HL-60 (cell line): ENCODE results near the gene LRMDA.
"Not testable (repeated sequence)": the region's sequence is repeated elsewhere in the genome, so short reads cannot be mapped to it uniquely, and the experiment has no call there.

Experiments used
- DNase-seq, 2 experiments: peaks; one replicate each; pipeline ENCODE4 v3.0.0-alpha.2; 2010 to 2020; ENCODE audit warnings: low read depth in 1 of 2, low spot score in 1 of 2
- H3K27ac ChIP-seq: fragments of 250-450 bp; sonication (Bioruptor Pico); replicated peaks from 2 replicates; pipeline ENCODE4 v1.5.1; 2020; ENCODE audit warnings: mild to moderate bottlenecking, moderate library complexity
- H3K27me3 ChIP-seq: fragments of 250-450 bp; sonication (Bioruptor Pico); 2 replicates; pipeline ENCODE4 v1.5.1; 2021; ENCODE audit warnings: mild to moderate bottlenecking, moderate library complexity; ENCODE audit not compliant: insufficient read depth, poor library complexity, severe bottlenecking
- H3K4me3 ChIP-seq: replicated peaks from 2 replicates; pipeline ENCODE4 v1.5.1; 2011; ENCODE audit warnings: mild to moderate bottlenecking, control low read depth, low read length; ENCODE audit not compliant: insufficient read depth
- CTCF ChIP-seq: IDR thresholded peaks from one replicate; pipeline ENCODE4 v1.5.1; 2011; ENCODE audit warnings: low read length, control low read depth, inconsistent platforms; ENCODE audit not compliant: insufficient read depth
- GABPA ChIP-seq: IDR thresholded peaks from 2 replicates; pipeline ENCODE4 v1.6.1; 2012; ENCODE audit warnings: low read depth
- POLR2AphosphoS5 ChIP-seq: IDR thresholded peaks from 2 replicates; pipeline ENCODE4 v1.6.1; 2012; ENCODE audit warnings: low read depth
- REST ChIP-seq: IDR thresholded peaks from 2 replicates; pipeline ENCODE4 v1.6.1; 2012; ENCODE audit warnings: low read depth; ENCODE audit not compliant: insufficient replicate concordance
- SPI1 ChIP-seq: IDR thresholded peaks from 2 replicates; pipeline ENCODE4 v1.6.1; 2012; ENCODE audit warnings: low read depth, mild to moderate bottlenecking, borderline replicate concordance

LRMDA gene

DNA sequence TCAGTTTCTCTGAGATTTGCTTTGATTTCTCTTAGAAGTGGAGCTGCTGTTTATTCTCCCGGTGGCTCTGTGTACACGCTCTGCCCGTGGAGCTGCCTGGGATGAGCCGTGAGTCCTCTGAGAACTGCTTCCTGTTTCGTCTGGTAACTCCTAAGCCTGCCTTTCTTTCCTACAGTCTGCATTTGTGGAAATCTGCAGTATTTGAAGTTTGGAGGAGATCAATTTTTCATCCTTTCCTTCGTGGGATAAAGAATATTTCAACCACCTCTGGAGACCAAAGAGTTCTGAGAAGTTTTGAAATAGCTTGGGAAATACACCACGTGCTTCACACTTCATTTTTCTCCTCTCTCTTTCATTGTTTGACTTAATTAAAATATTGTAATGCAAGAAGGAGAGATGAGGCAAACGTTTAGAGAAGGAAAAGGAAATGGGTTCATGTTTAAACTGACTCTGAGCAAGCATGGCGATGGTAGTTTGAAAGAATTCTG, 311.9 kb downstream of the LRMDA start:
- H3K4me3 ChIP-seq = no peak overlapping the region
- no peaks in the 10 kb centered on the region for H3K27me3 ChIP-seq
- no peak for DNase-seq
- TF ChIP-seq GABPA (no peak), REST (no peak), CTCF (no peak), POLR2AphosphoS5 (no peak)
- no peak overlapping the region for H3K27ac ChIP-seq

GRCh38 chr10:75744261-75744660, 312.8 kb downstream of the LRMDA start:
- Histone ChIP-seq H3K4me3 (no peak overlapping the region), H3K27me3 (no peaks in the 10 kb centered on the region), H3K27ac (no peak overlapping the region)
- no peak for DNase-seq
- TF ChIP-seq GABPA (no peak), REST (no peak), POLR2AphosphoS5 (no peak), SPI1 (no peak), CTCF (no peak)

DNA sequence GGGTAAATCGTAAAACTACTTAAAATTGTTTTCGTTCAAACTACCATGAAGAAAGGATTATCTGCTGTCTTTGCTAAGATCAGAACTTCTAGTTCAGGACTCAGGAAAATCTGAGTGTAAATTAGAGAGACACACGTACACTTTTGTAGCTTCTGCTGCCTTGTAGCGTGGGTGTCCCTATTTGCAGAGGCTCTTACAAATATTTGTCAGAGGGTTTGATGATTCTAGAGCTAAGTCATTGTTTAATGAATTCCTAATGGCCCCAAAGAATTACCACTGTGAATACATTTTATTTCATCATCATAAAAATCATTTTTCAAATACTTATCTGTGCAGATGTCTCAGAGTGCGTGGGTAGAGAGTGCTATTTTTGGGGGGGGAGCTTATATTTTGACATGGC, 314.9 kb downstream of the LRMDA start:
- TF ChIP-seq SPI1 (no peak), GABPA (no peak), POLR2AphosphoS5 (no peak), CTCF (no peak), REST (no peak)
- H3K27me3 ChIP-seq = no peaks in the 10 kb centered on the region
- DNase-seq = no peak
- H3K27ac ChIP-seq = no peak overlapping the region
- no peak overlapping the region for H3K4me3 ChIP-seq

GRCh38 chr10:75750093-75750875, 318.9 kb downstream of the LRMDA start:
- H3K4me3 ChIP-seq, DNase-seq, H3K27me3 ChIP-seq, H3K27ac ChIP-seq: not testable (repeated sequence)
